Ascending aorta (tissue), 2 donors: ENCODE data around the gene MICOS13. TPM values are rescaled to one million over a fixed set of nuclear protein-coding genes. Genes with fewer than 3 reads are reported as not detected.

Source experiments
- DNase-seq, 2 donors: peaks; one replicate each; pipeline ENCODE4 v3.0.0-alpha.2; 2019; ENCODE audit warnings: low spot score in 2 of 2
- H3K27ac ChIP-seq, 2 donors: fragments of 200-600 bp; sonication (generic); one replicate each; pipeline ENCODE4 v1.5.1; 2016 to 2017; ENCODE audit warnings: mild to moderate bottlenecking in 1 of 2
- H3K27me3 ChIP-seq: fragments of 200-600 bp; sonication (generic); one replicate; pipeline ENCODE4 v1.5.1; 2017
- H3K36me3 ChIP-seq, 2 donors: fragments of 200-600 bp; sonication (generic); one replicate each; pipeline ENCODE4 v1.5.1; 2016
- H3K4me1 ChIP-seq, 2 donors: fragments of 200-600 bp; sonication (generic); one replicate each; pipeline ENCODE4 v1.5.1; 2016 to 2017; ENCODE audit warnings: mild to moderate bottlenecking in 1 of 2
- H3K4me3 ChIP-seq, 2 donors: fragments of 200-600 bp; sonication (generic); one replicate each; pipeline ENCODE4 v1.5.1; 2016 to 2017; ENCODE audit warnings: mild to moderate bottlenecking in 1 of 2
- H3K9me3 ChIP-seq, 2 donors: fragments of 200-600 bp; sonication (generic); one replicate each; pipeline ENCODE4 v1.5.1; 2016
- intact Hi-C: fragments of 100-400 bp; cut with DNase I; formaldehyde crosslinking; loops from one replicate; pipeline ENCODE4 v1.15.1; 2023
- total RNA-seq: library from RNA; depleted of rRNA; stranded (reverse); fragments of >200 nt; gene quantifications from one replicate; pipeline ENCODE4 v1.1.0, GENCODE V29; 2016
- TF ChIP-seq, protein P1 (sequence below), 3 experiments: fragments of 200-600 bp in 2 of 3; fragments of 450-650 bp in 1 of 3; sonication (generic) in 2 of 3; IDR thresholded peaks; one replicate each; pipeline ENCODE4 v1.5.1; 2016 to 2019; ENCODE audit warnings: antibody characterized with exemption in 3 of 3, mild to moderate bottlenecking in 1 of 3, moderate library complexity in 1 of 3

MICOS13 gene
- total RNA-seq, 1 donor from 2014 or later = 75.6 TPM

GRCh38 chr19:5632241-5632612, 48.1 kb downstream of the MICOS13 start:
- Histone ChIP-seq H3K36me3 (peaks cover 10 to 18% of the 10 kb centered on the region in 2 donors), H3K27ac (no peak overlapping the region), H3K4me1 (peaks cover 0 to 35% of the 10 kb centered on the region in 2 donors), H3K27me3 (no peaks in the 10 kb centered on the region), H3K9me3 (no peaks in the 10 kb centered on the region), H3K4me3 (no peak overlapping the region)
- intact Hi-C loops = no loop called here
- DNase-seq = peak in 1 of 2 donors; percentile 40
- TF ChIP-seq, protein P1, sequence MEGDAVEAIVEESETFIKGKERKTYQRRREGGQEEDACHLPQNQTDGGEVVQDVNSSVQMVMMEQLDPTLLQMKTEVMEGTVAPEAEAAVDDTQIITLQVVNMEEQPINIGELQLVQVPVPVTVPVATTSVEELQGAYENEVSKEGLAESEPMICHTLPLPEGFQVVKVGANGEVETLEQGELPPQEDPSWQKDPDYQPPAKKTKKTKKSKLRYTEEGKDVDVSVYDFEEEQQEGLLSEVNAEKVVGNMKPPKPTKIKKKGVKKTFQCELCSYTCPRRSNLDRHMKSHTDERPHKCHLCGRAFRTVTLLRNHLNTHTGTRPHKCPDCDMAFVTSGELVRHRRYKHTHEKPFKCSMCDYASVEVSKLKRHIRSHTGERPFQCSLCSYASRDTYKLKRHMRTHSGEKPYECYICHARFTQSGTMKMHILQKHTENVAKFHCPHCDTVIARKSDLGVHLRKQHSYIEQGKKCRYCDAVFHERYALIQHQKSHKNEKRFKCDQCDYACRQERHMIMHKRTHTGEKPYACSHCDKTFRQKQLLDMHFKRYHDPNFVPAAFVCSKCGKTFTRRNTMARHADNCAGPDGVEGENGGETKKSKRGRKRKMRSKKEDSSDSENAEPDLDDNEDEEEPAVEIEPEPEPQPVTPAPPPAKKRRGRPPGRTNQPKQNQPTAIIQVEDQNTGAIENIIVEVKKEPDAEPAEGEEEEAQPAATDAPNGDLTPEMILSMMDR (IDR thresholded peaks at IDR 0.05) = no peak

GRCh38 chr19:5631567-5632240, 48.6 kb downstream of the MICOS13 start:
- no peak overlapping the region for H3K4me3 ChIP-seq
- peaks cover 0 to 35% of the 10 kb centered on the region in 2 donors for H3K4me1 ChIP-seq
- no peak for DNase-seq
- no peak overlapping the region for H3K27ac ChIP-seq
- TF ChIP-seq, protein P1 (IDR thresholded peaks at IDR 0.05) = no peak
- H3K27me3 ChIP-seq = no peaks in the 10 kb centered on the region
- H3K36me3 ChIP-seq = peaks cover 16 to 23% of the 10 kb centered on the region in 2 donors
- no peaks in the 10 kb centered on the region for H3K9me3 ChIP-seq
- intact Hi-C loops = no loop called here

- TF ChIP-seq, protein P1 (IDR thresholded peaks at IDR 0.05) = no peak
- intact Hi-C loops = loop anchor here (10.0 kb wide), 1 partner anchor 1106 kb away; the partner anchor contains the start of genes GPR108 and TRIP10
- H3K4me1 ChIP-seq = peaks cover 3 to 56% of the 10 kb centered on the region in 2 donors
- peaks cover 17 to 36% of the 10 kb centered on the region in 2 donors for H3K36me3 ChIP-seq
- H3K9me3 ChIP-seq = no peaks in the 10 kb centered on the region
- DNase-seq = no peak
- no peak overlapping the region for H3K4me3 ChIP-seq
- H3K27ac ChIP-seq = peak overlapping the region in 1 of 2 donors; percentile 40
- no peaks in the 10 kb centered on the region for H3K27me3 ChIP-seq
These were observed 51.3 kb downstream of the MICOS13 start for GRCh38 chr19:5628919-5629481.

DNA sequence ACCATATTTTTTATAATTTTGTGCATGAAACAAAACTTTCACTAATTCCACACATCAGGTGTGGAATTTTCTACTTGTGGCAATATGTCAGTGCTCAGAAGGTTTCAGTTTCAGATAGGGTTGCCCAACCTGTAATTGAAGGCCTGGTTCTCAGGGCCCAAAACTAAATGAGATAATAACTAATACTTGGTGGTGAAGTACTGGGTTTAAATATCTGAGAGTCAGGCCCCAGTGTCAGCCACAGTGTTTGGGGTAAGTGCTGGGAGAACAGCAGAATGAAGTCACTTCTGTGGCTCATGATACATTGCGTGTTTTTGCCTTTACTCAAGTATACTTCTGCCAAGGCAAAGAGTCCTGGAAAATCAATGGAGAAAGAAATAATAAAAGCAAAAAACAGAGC, 51.9 kb downstream of the MICOS13 start:
- H3K27me3 ChIP-seq = no peaks in the 10 kb centered on the region
- TF ChIP-seq, protein P1 (IDR thresholded peaks at IDR 0.05) = no peak
- no peak for DNase-seq
- peaks cover 3 to 56% of the 10 kb centered on the region in 2 donors for H3K4me1 ChIP-seq
- no peak overlapping the region for H3K4me3 ChIP-seq
- intact Hi-C loops = loop anchor here (10.0 kb wide), 1 partner anchor 1106 kb away; the partner anchor contains the start of genes GPR108 and TRIP10
- H3K9me3 ChIP-seq = no peaks in the 10 kb centered on the region
- peak overlapping the region; percentile 11 to 40 for H3K27ac ChIP-seq
- H3K36me3 ChIP-seq = peaks cover 17 to 36% of the 10 kb centered on the region in 2 donors

Other genes with a start within 250 kb of the MICOS13 start
- not detected for gene ZNRF4, start 225.1 kb downstream of the MICOS13 start, total RNA-seq
- not detected for gene TINCR, start 112.6 kb downstream of the MICOS13 start, total RNA-seq
- gene SAFB2, start 57.7 kb downstream of the MICOS13 start, total RNA-seq = 10.7 TPM
- 114 TPM for gene SAFB, start 57.4 kb downstream of the MICOS13 start, total RNA-seq
- gene HSD11B1L, start 511 bp upstream of the MICOS13 start, total RNA-seq = 116 TPM
- 885 TPM for gene RPL36, start 9.8 kb upstream of the MICOS13 start, total RNA-seq
- gene LONP1, start 39.6 kb upstream of the MICOS13 start, total RNA-seq = 60.0 TPM
- not detected for gene CATSPERD, start 40.1 kb upstream of the MICOS13 start, total RNA-seq
- gene PRR22, start 104.2 kb upstream of the MICOS13 start, total RNA-seq = 3.5 TPM
- 13.1 TPM for gene DUS3L, start 110.6 kb upstream of the MICOS13 start, total RNA-seq
- 0.85 TPM for gene NRTN, start 124.6 kb upstream of the MICOS13 start, total RNA-seq
- not detected for gene FUT6, start 159.2 kb upstream of the MICOS13 start, total RNA-seq
- gene FUT3, start 170.9 kb upstream of the MICOS13 start, total RNA-seq = not detected
- gene FUT5, start 190.0 kb upstream of the MICOS13 start, total RNA-seq = not detected
- gene NDUFA11, start 223.3 kb upstream of the MICOS13 start, total RNA-seq = 205 TPM
- gene VMAC, start 224.4 kb upstream of the MICOS13 start, total RNA-seq = 15.2 TPM
- 8.1 TPM for gene CAPS, start 233.7 kb upstream of the MICOS13 start, total RNA-seq